HEK293 (cell line): Measurements from ENCODE around the gene PLCH2.
A peak's percentile ranks its signal among the peaks of the same experiment; 100 is the strongest.

Experiments used
- CTCF ChIA-PET: fragments of 350-600 bp; formaldehyde crosslinking; extraction: SDS; loops from one replicate; lab custom pipeline; 2021; ENCODE audit warnings: antibody characterized with exemption; lab: Yijun Ruan, JAX
- POLR2A ChIA-PET: fragments of 300-600 bp; formaldehyde crosslinking; extraction: SDS; loops from one replicate; lab custom pipeline; 2020; ENCODE audit warnings: antibody characterized with exemption, inconsistent platforms; lab: Yijun Ruan, JAX
- H3K27ac ChIP-seq: fragments of 200-500 bp; sonication (Bioruptor generic); 2 replicates; pipeline ENCODE4 v1.5.1; 2014; ENCODE audit warnings: low read depth, low read length, control low read depth, inconsistent platforms; ENCODE audit errors: extremely low read depth
- H3K36me3 ChIP-seq, 2 experiments: fragments of 200-500 bp in 1 of 2; sonication (Bioruptor generic) in 1 of 2; 1 replicate in 1 of 2; 2 replicates in 1 of 2; pipeline ENCODE4 v1.5.1; 2014 to 2017; ENCODE audit warnings: inconsistent platforms in 2 of 2, low read length in 2 of 2; ENCODE audit not compliant: control insufficient read depth in 2 of 2, insufficient read depth in 1 of 2
- H3K4me1 ChIP-seq: fragments of 200-500 bp; sonication (Bioruptor generic); 2 replicates; pipeline ENCODE4 v1.5.1; 2014; ENCODE audit warnings: mild to moderate bottlenecking, low read length, inconsistent platforms; ENCODE audit not compliant: control insufficient read depth, insufficient read depth
- H3K4me3 ChIP-seq: 2 replicates; pipeline ENCODE4 v1.5.1; 2011; ENCODE audit warnings: low read depth, mild to moderate bottlenecking, control low read depth, low read length, moderate library complexity
- H3K9me3 ChIP-seq: fragments of 200-500 bp; sonication (Bioruptor generic); 2 replicates; pipeline ENCODE4 v1.5.1; 2014; ENCODE audit warnings: low read depth, low read length, inconsistent platforms; ENCODE audit not compliant: control insufficient read depth, insufficient read depth
- HIC1 ChIP-seq: fragments of 450-650 bp; formaldehyde crosslinking; IDR thresholded peaks from 2 replicates; pipeline ENCODE4 v1.5.1; 2016; ENCODE audit warnings: missing biosample characterization, missing genetic modification characterization
- MYNN ChIP-seq: fragments of 450-650 bp; formaldehyde crosslinking; IDR thresholded peaks from 2 replicates; pipeline ENCODE4 v1.5.1; 2016; ENCODE audit warnings: missing biosample characterization, missing genetic modification characterization, borderline replicate concordance
- PRDM1 ChIP-seq: fragments of 450-650 bp; formaldehyde crosslinking; IDR thresholded peaks from 2 replicates; pipeline ENCODE4; 2016; ENCODE audit warnings: missing biosample characterization, missing genetic modification characterization
- SCRT2 ChIP-seq: fragments of 450-650 bp; formaldehyde crosslinking; IDR thresholded peaks from 2 replicates; pipeline ENCODE4 v1.5.1; 2016; ENCODE audit warnings: missing biosample characterization, missing genetic modification characterization
- TCF7L2 ChIP-seq: IDR thresholded peaks from 2 replicates; pipeline ENCODE4 v1.6.1; 2011; ENCODE audit warnings: low read depth, mild to moderate bottlenecking, inconsistent platforms, low read length, moderate library complexity, borderline replicate concordance
- ZBTB6 ChIP-seq: fragments of 450-650 bp; formaldehyde crosslinking; IDR thresholded peaks from 2 replicates; pipeline ENCODE4 v1.5.1; 2017; ENCODE audit warnings: missing biosample characterization, missing genetic modification characterization
- ZIC2 ChIP-seq: fragments of 450-650 bp; formaldehyde crosslinking; IDR thresholded peaks from 2 replicates; pipeline ENCODE4 v1.5.1; 2016; ENCODE audit warnings: missing biosample characterization, missing genetic modification characterization
- ZNF121 ChIP-seq: fragments of 450-650 bp; formaldehyde crosslinking; IDR thresholded peaks from 2 replicates; pipeline ENCODE4 v1.5.1; 2016; ENCODE audit warnings: missing biosample characterization, missing genetic modification characterization
- ZNF169 ChIP-seq: fragments of 450-650 bp; formaldehyde crosslinking; IDR thresholded peaks from 2 replicates; pipeline ENCODE4 v1.5.1; 2016; ENCODE audit warnings: missing biosample characterization, missing genetic modification characterization
- ZNF202 ChIP-seq: fragments of 450-650 bp; formaldehyde crosslinking; IDR thresholded peaks from 2 replicates; pipeline ENCODE4 v1.5.1; 2016; ENCODE audit warnings: missing biosample characterization, missing genetic modification characterization, borderline replicate concordance
- ZNF510 ChIP-seq: fragments of 450-650 bp; formaldehyde crosslinking; IDR thresholded peaks from 2 replicates; pipeline ENCODE4 v1.5.1; 2018; ENCODE audit warnings: mild to moderate bottlenecking, missing genetic modification characterization, missing biosample characterization; ENCODE audit not compliant: insufficient replicate concordance
- ZNF677 ChIP-seq: fragments of 450-650 bp; IDR thresholded peaks from 2 replicates; pipeline ENCODE4 v1.5.0; 2018; ENCODE audit warnings: missing biosample characterization, mild to moderate bottlenecking, missing genetic modification characterization, moderate library complexity
- ZNF707 ChIP-seq: fragments of 450-650 bp; formaldehyde crosslinking; IDR thresholded peaks from 2 replicates; pipeline ENCODE4 v1.5.1; 2016; ENCODE audit warnings: missing biosample characterization, missing genetic modification characterization
- ZNF843 ChIP-seq: fragments of 450-650 bp; formaldehyde crosslinking; IDR thresholded peaks from 2 replicates; pipeline ENCODE4 v1.5.1; 2016; ENCODE audit warnings: missing biosample characterization, missing genetic modification characterization
- TF ChIP-seq, protein P1 (sequence below): fragments of 450-650 bp; formaldehyde crosslinking; IDR thresholded peaks from 2 replicates; pipeline ENCODE4 v1.5.1; 2016; ENCODE audit warnings: missing biosample characterization, missing genetic modification characterization
- TF ChIP-seq, protein P2 (sequence below): fragments of 450-650 bp; formaldehyde crosslinking; IDR thresholded peaks from 2 replicates; pipeline ENCODE4; 2016; ENCODE audit warnings: missing biosample characterization, missing genetic modification characterization
- TF ChIP-seq, protein P3 (sequence below): fragments of 450-650 bp; formaldehyde crosslinking; IDR thresholded peaks from 2 replicates; pipeline ENCODE4 v1.5.1; 2017; ENCODE audit warnings: missing biosample characterization, missing genetic modification characterization

Gene PLCH2

DNA sequence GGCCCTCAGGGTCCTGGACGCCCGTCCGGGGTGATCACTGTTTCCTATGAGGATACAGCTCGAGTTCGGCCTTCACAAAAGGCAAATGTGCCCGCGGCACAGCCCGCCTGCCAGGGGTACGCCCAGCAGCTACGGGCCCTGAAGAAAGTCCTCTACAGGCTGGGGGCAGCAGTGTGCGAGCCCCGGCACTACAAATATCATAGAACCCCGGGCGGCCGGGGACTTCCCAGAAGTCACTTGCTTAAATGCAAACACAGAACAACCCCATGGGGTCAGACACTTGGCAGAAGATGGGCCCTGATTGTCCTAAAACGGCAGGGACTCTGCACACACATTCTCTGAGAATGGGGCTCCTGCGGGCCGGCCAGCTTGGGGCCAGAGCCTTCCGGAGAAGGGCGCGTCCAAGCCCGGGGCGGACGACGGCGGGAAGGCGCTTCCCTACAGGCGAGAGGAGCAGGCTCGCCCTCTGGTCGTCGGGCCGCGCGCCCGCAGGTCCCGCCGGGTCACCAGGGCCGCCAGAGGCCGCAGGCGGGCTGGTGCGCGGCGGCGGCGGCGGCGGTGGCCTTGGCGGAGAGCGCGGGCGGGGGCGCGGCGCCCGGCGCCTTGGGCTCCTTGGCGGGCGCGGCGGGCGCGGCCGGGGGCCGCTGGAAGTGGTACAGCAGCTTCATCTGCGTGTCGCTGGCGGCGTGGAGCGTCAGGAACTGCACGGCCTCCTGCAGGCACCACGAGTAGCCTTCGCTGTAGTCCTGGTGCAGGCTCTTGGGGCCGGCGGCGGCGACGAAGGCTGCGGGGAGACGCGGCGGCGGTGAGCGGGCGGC is 53.1 kb downstream of the PLCH2 start:
- Histone ChIP-seq H3K4me1 (peaks cover 12% of the 10 kb centered on the region), H3K9me3 (no peaks in the 10 kb centered on the region), H3K27ac (no peak overlapping the region), H3K4me3 (no peak overlapping the region), H3K36me3 (peaks cover 0 to 10% of the 10 kb centered on the region in 2 experiments; a peak in 1 of 3 replicates)
- CTCF ChIA-PET, result no interaction called here
- POLR2A ChIA-PET, result no interaction called here
- TF ChIP-seq ZIC2 (tag by site-specific recombination), result peak; percentile 57; the same call in 1 of the 2 replicates
- TF ChIP-seq, protein P1, sequence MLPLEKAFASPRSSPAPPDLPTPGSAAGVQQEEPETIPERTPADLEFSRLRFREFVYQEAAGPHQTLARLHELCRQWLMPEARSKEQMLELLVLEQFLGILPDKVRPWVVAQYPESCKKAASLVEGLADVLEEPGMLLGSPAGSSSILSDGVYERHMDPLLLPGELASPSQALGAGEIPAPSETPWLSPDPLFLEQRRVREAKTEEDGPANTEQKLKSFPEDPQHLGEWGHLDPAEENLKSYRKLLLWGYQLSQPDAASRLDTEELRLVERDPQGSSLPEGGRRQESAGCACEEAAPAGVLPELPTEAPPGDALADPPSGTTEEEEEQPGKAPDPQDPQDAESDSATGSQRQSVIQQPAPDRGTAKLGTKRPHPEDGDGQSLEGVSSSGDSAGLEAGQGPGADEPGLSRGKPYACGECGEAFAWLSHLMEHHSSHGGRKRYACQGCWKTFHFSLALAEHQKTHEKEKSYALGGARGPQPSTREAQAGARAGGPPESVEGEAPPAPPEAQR (tag by site-specific recombination), result no peak

- no peak within 1 kb of the TSS for H3K27ac ChIP-seq
- H3K4me1 ChIP-seq, result peaks cover 8% of the 10 kb centered on the region
- no peak for TF ChIP-seq ZNF169 (tag by site-specific recombination)
- no peak for TF ChIP-seq MYNN (tag by site-specific recombination)
- TF ChIP-seq ZNF677 (tag by site-specific recombination), result no peak
- TF ChIP-seq TCF7L2, result 0 out of 2 replicates have a peak, but pooled peaks have one; percentile 23
- no peak within 1 kb of the TSS for H3K4me3 ChIP-seq
- POLR2A ChIA-PET, result no interaction called here
- H3K36me3 ChIP-seq, result peaks cover 0 to 8% of the 10 kb centered on the region in 2 experiments; a peak in 1 of 3 replicates
- H3K9me3 ChIP-seq, result no peaks in the 10 kb centered on the region
- CTCF ChIA-PET, result no interaction called here
Observed at GRCh38 chr1:2529784-2530512, 53.9 kb downstream of the PLCH2 start, which contains the start of gene HES5. Gene HES5, minus strand, starts transcription at chr1:2530263. Its CDS starts 99 bp downstream, at chr1:2530164.

- ChIA-PET POLR2A (interaction anchor here (0.9 to 1.3 kb wide), 2 partner anchors 15 to 124 kb away, joined by 3 to 5 read pairs; no protein-coding TSS in a partner anchor), CTCF (interaction anchor here (1.1 kb wide), 1 partner anchor 17 kb away, joined by 4 read pairs; no protein-coding TSS in a partner anchor)
- TF ChIP-seq ZIC2 (tag by site-specific recombination), result 0 out of 2 replicates have a peak, but pooled peaks have one; percentile 22
- TF ChIP-seq, protein P2, sequence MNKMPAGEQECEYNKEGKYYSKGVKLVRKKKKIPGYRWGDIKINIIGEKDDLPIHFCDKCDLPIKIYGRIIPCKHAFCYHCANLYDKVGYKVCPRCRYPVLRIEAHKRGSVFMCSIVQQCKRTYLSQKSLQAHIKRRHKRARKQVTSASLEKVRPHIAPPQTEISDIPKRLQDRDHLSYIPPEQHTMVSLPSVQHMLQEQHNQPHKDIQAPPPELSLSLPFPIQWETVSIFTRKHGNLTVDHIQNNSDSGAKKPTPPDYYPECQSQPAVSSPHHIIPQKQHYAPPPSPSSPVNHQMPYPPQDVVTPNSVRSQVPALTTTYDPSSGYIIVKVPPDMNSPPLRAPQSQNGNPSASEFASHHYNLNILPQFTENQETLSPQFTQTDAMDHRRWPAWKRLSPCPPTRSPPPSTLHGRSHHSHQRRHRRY (tag by site-specific recombination), result no peak
- TF ChIP-seq ZNF707 (tag by site-specific recombination), result no peak
- TF ChIP-seq HIC1 (tag by site-specific recombination), result peak; percentile 39; the same call in 1 of the 2 replicates
- TF ChIP-seq, protein P3, sequence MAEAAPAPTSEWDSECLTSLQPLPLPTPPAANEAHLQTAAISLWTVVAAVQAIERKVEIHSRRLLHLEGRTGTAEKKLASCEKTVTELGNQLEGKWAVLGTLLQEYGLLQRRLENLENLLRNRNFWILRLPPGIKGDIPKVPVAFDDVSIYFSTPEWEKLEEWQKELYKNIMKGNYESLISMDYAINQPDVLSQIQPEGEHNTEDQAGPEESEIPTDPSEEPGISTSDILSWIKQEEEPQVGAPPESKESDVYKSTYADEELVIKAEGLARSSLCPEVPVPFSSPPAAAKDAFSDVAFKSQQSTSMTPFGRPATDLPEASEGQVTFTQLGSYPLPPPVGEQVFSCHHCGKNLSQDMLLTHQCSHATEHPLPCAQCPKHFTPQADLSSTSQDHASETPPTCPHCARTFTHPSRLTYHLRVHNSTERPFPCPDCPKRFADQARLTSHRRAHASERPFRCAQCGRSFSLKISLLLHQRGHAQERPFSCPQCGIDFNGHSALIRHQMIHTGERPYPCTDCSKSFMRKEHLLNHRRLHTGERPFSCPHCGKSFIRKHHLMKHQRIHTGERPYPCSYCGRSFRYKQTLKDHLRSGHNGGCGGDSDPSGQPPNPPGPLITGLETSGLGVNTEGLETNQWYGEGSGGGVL (tag by site-specific recombination), result no peak
- no peak for TF ChIP-seq ZNF510 (tag by site-specific recombination)
- no peak; the same call in 1 of the 2 replicates for TF ChIP-seq SCRT2 (tag by site-specific recombination)
- no peak for TF ChIP-seq ZNF202 (tag by site-specific recombination)
- TF ChIP-seq PRDM1, result no peak
- peak; percentile 21; the same call in 1 of the 2 replicates for TF ChIP-seq ZBTB6 (tag by site-specific recombination)
- TF ChIP-seq ZNF843, result no peak
- 0 out of 2 replicates have a peak, but pooled peaks have one; percentile 33 for TF ChIP-seq ZNF121 (tag by site-specific recombination)
Observed at GRCh38 chr1:2530513-2531361, 54.6 kb downstream of the PLCH2 start.

More at GRCh38 chr1:2530513-2531361, 54.6 kb downstream of the PLCH2 start:
- no peak overlapping the region for H3K27ac ChIP-seq
- H3K4me3 ChIP-seq, result no peak overlapping the region
- peaks cover 0 to 6% of the 10 kb centered on the region in 2 experiments; a peak in 1 of 3 replicates for H3K36me3 ChIP-seq
- no peaks in the 10 kb centered on the region for H3K9me3 ChIP-seq
- peaks cover 5% of the 10 kb centered on the region for H3K4me1 ChIP-seq
